SJSA1 (cell line): ENCODE measurements around the gene PPP6R3. TPM values are rescaled to one million over a fixed set of nuclear protein-coding genes. Genes with fewer than 3 reads are reported as not detected.

Experiments
- DNase-seq, 2 experiments: peaks; one replicate each; pipeline ENCODE4 v3.0.0-alpha.2; 2015 to 2020; ENCODE audit warnings: low spot score in 2 of 2, low read depth in 1 of 2
- H3K27ac ChIP-seq: fragments of 250-450 bp; sonication (Bioruptor Pico); 2 replicates; pipeline ENCODE4 v1.5.1; 2020; ENCODE audit warnings: mild to moderate bottlenecking, moderate library complexity
- H3K27me3 ChIP-seq: fragments of 250-450 bp; sonication (Bioruptor Pico); replicated peaks from 2 replicates; pipeline ENCODE4 v1.5.1; 2020; ENCODE audit warnings: mild to moderate bottlenecking, moderate library complexity
- H3K36me3 ChIP-seq: fragments of 250-450 bp; sonication (Bioruptor Pico); 2 replicates; pipeline ENCODE4 v1.5.1; 2020; ENCODE audit warnings: mild to moderate bottlenecking
- H3K4me1 ChIP-seq: fragments of 250-450 bp; sonication (Bioruptor Pico); replicated peaks from 2 replicates; pipeline ENCODE4 v1.6.1; 2021; ENCODE audit warnings: mild to moderate bottlenecking
- H3K4me3 ChIP-seq: fragments of 250-450 bp; sonication (Bioruptor Pico); 2 replicates; pipeline ENCODE4 v1.5.1; 2020; ENCODE audit warnings: mild to moderate bottlenecking
- H3K9me3 ChIP-seq: fragments of 250-450 bp; sonication (Bioruptor Pico); replicated peaks from 2 replicates; pipeline ENCODE4 v1.5.1; 2020; ENCODE audit warnings: mild to moderate bottlenecking
- total RNA-seq: library from RNA; depleted of rRNA; stranded (reverse); fragments of >200 nt; shearing (Covaris generic); gene quantifications from 2 replicates; pipeline ENCODE4 v1.2.3, GENCODE V29; 2014

The PPP6R3 gene
- total RNA-seq, 1 experiment from 2014 or later, result 279 TPM

DNA sequence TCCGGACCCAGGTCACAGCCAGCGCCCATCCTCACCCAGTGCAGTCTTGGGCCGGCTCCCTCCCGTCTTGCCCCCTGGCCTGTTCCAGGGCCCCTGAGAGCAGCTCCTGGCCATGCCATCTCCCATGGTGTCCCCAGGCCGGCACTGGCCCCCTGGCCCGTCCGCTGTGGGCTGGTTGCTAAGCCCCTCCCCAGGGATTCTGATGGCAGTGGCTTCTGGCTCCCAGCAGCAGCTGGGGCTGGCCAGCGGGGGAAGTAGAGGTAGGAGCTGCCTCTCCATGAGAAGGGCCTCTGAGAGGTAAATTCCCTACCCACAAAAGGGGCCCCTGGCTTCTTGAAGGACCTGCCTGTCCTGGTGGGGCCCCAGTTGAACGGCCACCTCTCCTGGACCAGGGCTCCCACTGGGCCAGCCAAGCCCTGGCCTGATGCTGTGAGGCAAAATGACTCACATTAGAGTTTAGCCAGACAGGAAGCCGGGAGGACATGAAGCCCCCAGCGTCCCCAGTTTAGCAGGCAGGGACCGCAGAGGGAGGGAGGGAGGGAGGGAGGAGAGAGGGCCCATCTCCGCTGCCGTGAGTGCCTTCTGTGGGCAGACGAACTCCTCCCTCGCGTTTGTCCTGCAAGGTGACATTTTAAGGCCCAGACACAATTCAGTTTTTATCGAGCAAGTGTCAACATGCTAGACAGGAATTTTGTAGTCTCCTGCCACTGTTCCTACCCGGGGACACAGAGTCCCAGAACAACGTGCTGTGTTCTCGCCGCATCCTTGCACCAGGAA is 190.8 kb downstream of the PPP6R3 start:
- Histone ChIP-seq H3K4me3 (no peak overlapping the region), H3K4me1 (no peaks in the 10 kb centered on the region), H3K9me3 (peaks cover 10% of the 10 kb centered on the region), H3K27me3 (peaks cover 32% of the 10 kb centered on the region), H3K27ac (no peak overlapping the region), H3K36me3 (no peaks in the 10 kb centered on the region)
- DNase-seq, result no peak

DNA sequence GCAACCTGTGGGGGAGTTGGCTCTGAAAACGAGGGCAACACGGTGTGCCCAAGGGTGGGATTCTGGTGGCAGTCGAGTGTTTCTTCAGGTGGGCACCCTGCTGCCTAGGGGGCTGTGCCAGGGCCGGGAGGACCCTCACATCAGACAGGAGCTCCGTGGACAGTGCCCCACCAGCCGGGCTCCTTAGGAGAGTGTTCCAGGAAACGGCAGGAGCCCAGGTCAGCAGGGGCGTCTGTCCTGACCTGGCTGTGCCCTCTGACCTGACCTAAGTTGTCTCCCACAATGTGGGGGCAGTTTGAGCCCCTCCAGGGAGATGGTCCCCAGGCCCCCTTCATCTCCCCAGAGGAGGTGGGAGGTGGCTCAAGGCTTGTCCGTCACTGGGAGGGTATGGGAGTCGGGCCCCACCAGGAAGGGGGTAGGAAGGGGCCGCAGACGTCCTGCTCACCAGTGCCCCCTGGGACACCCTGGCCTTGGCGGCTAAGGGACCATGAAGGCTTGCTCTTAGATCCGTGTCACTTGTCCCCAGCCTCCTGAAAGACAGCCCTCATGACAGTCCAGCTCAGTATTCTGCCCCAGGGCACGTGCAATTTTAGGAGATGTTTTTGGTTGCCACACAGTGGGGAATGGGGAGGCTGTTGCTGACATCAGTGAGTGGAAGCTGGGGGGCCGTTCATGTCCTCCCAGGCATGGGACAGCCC is 191.6 kb downstream of the PPP6R3 start:
- Histone ChIP-seq H3K9me3 (peaks cover 6% of the 10 kb centered on the region), H3K4me1 (no peaks in the 10 kb centered on the region), H3K36me3 (no peaks in the 10 kb centered on the region), H3K27ac (no peak overlapping the region), H3K27me3 (peaks cover 29% of the 10 kb centered on the region), H3K4me3 (no peak overlapping the region)
- no peak for DNase-seq

DNA sequence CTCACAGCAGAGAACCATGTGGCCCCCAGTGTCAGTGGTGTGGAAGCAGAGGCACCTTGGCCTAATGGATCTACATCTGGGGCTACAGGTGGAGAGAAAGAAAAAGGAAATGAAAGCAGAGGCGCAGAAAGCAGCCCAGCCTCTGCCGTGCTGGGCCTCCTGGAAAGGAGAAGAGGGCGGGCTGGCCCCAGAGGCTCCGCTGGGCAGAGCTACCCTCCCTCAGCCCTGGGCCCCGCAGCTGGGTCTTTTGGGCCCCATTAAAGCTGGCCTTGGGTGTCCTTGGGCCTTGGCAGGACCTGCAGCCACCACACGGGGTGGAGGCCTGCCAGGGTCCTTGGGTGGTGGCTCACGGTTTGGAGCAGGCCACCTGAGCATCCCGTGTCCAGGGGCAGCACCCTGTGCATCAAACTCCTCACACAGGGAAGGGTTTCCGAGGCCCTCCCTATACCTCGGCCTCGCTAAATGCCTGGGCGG is 192.2 kb downstream of the PPP6R3 start:
- H3K27ac ChIP-seq, result no peak overlapping the region
- H3K36me3 ChIP-seq, result no peaks in the 10 kb centered on the region
- no peak for DNase-seq
- no peaks in the 10 kb centered on the region for H3K4me1 ChIP-seq
- peaks cover 29% of the 10 kb centered on the region for H3K27me3 ChIP-seq
- no peaks in the 10 kb centered on the region; the same call in 1 of the 2 replicates for H3K9me3 ChIP-seq
- no peak overlapping the region for H3K4me3 ChIP-seq

DNA sequence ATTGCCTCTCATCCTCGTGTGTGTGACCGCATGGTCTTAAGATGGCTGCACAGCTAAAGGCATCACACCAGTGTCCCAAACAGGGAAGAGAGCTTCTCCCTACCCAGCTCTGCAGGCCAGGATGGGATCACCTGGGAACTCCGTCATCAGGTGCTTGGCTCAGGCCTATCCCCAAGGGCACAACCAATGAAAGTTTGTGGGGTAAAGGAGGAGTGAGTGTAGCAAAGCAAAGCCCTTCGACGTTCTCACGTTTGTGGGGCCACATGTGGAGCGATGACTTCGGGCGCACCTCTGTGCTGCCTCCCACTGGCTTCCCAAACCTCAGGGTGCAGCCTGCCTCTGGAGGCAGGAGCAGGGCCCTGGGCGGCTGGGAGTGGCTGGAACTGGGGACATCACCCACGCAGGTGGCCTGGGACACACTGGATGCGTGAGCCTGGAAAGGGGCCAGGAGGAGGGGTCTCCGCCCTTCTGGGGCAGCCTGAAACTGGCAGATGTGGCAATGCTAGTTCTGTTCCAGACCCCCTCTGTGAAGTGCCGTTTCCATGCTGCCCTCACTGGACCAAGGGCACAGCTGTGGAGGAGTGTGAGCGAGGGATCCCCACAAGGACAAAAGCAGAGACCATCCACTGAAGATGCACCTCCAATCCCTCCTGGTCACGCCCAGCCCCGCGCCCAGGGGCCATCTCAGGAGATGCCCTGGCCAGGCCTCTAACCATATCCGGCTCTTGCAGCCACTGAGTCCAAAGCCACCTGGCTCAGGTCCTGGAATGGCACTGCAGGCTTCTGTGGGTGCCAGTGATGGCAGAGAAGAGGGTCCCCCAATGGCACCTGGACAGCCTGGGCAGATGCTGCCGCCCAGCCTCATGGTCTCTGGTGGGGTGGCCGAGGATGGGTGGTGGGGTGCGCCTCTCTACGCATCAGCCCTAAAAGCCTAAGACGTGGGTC is 193.2 kb downstream of the PPP6R3 start:
- Histone ChIP-seq H3K36me3 (no peaks in the 10 kb centered on the region), H3K27me3 (peaks cover 25% of the 10 kb centered on the region), H3K4me3 (no peak overlapping the region), H3K9me3 (no peaks in the 10 kb centered on the region), H3K4me1 (peaks cover 2% of the 10 kb centered on the region), H3K27ac (no peak overlapping the region)
- no peak for DNase-seq

DNA sequence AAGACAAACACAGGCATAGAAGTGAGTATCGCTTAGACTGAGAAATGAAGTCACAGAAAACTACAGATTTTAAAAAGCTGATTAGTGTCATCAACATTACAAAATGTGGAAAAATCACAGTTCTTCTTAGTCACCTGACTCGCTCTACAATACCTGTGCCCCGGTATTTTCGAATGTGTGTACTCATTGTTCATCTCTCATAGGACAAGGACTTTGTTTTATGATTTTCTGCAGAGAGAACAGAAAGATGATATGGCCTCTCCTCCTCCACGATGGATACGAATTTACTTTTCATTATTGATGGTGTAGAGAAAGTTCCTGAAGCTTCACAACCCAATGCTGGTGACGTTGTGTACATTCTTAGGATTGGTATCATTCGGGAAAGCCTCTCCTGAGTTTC is 194.4 kb downstream of the PPP6R3 start:
- H3K4me3 ChIP-seq, result no peak overlapping the region
- no peak overlapping the region for H3K27ac ChIP-seq
- H3K36me3 ChIP-seq, result no peaks in the 10 kb centered on the region
- no peaks in the 10 kb centered on the region for H3K9me3 ChIP-seq
- peaks cover 11% of the 10 kb centered on the region for H3K4me1 ChIP-seq
- no peak for DNase-seq
- H3K27me3 ChIP-seq, result peaks cover 16% of the 10 kb centered on the region

DNA sequence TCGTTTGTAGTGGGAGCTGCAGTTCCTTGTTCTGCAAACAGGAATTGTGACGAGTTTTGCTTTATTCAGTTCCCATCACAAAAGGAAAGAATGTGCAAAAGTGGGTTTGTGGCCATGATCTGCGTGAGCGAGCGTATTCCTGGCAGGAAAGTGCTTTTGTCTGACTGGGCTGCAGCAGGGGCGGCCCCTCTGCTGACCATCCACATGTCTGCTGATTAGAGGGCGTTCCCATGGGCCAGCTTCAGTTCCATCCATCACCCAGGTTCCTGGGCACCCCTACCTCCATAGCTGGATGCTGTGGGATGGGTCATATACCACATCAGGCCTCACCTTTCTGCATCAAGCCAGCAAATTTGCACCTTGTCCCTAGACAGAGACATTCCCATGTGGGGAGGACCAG is 194.9 kb downstream of the PPP6R3 start:
- Histone ChIP-seq H3K27me3 (peaks cover 16% of the 10 kb centered on the region), H3K9me3 (no peaks in the 10 kb centered on the region), H3K27ac (no peak overlapping the region), H3K36me3 (no peaks in the 10 kb centered on the region), H3K4me3 (no peak overlapping the region), H3K4me1 (peaks cover 11% of the 10 kb centered on the region)
- DNase-seq, result no peak

DNA sequence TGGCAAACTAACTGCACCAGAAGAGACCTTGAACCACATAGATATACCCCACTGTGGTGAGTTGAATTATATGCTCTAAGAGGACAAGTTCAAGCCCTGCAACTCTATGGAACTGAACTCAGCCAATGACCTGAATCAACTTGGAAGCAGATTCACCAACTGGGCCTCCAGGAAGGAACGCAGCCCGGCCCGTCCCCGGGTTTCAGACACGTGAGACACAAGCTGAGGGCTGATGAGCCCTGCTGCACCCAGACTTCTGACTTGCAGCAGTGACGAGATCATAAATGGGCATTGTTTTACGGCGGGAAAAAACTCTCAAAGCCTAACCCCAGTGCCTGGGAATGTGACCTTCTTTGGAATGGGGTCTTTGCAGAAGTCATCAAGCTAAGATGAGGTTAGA is 195.3 kb downstream of the PPP6R3 start:
- Histone ChIP-seq H3K9me3 (no peaks in the 10 kb centered on the region), H3K27ac (no peak overlapping the region), H3K4me3 (no peak overlapping the region), H3K27me3 (peaks cover 16% of the 10 kb centered on the region), H3K4me1 (peaks cover 11% of the 10 kb centered on the region), H3K36me3 (no peaks in the 10 kb centered on the region)
- no peak for DNase-seq

DNA sequence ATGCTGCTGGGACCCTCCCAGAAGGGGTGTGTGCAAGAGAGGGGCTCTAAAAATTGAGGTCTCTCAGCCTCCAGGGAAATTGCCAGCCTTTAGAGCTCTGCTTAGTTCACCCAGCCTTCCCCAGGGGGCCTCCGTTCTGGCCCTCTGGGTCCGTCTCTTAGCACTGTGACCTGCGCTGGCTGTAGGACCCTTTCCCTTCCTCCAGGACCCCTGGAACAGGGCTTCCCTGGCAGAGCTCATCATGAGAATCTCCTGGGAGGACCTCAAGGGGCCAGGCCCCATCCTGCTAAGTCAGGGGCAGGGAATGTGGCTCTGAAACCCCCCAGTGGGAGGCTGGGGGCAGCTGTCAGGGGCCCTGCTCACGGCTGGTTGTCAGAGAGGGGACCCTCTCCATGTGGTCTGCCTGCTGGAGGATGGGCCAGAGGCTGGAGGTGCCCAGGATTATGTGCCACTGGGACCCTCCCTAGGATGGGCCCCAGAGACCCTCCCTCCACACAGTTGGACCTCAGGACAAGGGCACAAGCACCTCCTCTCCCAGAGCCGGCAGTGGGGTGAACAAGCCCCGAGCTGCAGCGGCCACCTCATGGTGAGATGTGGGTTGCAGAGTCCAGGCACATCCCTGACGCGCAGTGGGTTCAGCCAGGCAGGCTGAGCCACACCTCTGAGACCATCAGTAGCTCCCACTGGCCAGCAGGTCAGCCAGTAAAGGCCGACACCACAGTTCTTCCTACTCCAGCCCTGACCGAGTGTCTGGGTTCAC is 196.6 kb downstream of the PPP6R3 start:
- Histone ChIP-seq H3K27me3 (peaks cover 16% of the 10 kb centered on the region), H3K9me3 (no peaks in the 10 kb centered on the region), H3K4me3 (no peak overlapping the region), H3K4me1 (peaks cover 11% of the 10 kb centered on the region), H3K36me3 (no peaks in the 10 kb centered on the region), H3K27ac (no peak overlapping the region)
- peak in 1 of 2 experiments; percentile 51 for DNase-seq

DNA sequence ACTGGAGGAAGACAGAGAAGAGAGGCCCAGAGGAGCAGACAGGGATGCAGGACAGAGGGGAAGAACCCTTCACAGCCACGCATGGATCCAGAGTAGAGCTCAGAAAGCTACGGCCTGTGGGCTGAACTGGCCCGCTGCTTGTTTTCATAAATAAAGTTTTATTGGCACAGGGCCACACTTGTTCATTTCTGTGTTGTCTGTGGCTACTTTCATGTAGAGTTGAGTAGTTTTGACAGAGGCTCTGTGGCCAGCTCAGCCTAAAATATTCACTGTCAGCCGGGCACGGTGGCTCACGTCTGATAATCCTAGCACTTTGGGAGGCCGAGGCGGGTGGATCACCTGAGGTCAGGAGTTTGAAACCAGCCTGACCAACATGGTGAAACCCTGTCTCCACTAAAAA is 197.5 kb downstream of the PPP6R3 start:
- no peak for DNase-seq
- no peak overlapping the region for H3K27ac ChIP-seq
- no peak overlapping the region for H3K4me3 ChIP-seq
- H3K4me1 ChIP-seq, result peaks cover 11% of the 10 kb centered on the region
- no peaks in the 10 kb centered on the region for H3K36me3 ChIP-seq
- peaks cover 16% of the 10 kb centered on the region for H3K27me3 ChIP-seq
- peaks cover 8% of the 10 kb centered on the region for H3K9me3 ChIP-seq

DNA sequence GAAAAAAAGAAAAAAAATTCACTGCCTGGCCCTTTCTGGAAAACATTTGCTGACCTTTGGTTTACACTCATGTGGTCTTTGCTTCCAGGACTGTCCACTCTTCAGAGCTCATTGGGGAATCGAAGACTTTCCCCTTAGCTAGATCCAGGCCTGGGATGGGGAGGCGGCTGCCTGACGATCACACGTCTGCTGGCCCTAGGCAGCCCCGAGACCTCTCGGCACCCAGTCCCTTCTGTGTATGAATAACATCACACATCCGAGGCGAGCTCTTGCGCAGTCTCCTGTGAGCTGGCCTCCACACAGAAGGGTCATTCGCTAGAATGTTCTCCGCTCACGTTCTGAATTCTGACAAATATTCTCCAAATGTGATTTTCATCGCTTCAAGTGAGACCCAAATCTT is 198.1 kb downstream of the PPP6R3 start:
- Histone ChIP-seq H3K4me3 (no peak overlapping the region), H3K9me3 (peaks cover 12% of the 10 kb centered on the region), H3K36me3 (no peaks in the 10 kb centered on the region), H3K27me3 (peaks cover 16% of the 10 kb centered on the region), H3K4me1 (peaks cover 11% of the 10 kb centered on the region), H3K27ac (no peak overlapping the region)
- no peak for DNase-seq

DNA sequence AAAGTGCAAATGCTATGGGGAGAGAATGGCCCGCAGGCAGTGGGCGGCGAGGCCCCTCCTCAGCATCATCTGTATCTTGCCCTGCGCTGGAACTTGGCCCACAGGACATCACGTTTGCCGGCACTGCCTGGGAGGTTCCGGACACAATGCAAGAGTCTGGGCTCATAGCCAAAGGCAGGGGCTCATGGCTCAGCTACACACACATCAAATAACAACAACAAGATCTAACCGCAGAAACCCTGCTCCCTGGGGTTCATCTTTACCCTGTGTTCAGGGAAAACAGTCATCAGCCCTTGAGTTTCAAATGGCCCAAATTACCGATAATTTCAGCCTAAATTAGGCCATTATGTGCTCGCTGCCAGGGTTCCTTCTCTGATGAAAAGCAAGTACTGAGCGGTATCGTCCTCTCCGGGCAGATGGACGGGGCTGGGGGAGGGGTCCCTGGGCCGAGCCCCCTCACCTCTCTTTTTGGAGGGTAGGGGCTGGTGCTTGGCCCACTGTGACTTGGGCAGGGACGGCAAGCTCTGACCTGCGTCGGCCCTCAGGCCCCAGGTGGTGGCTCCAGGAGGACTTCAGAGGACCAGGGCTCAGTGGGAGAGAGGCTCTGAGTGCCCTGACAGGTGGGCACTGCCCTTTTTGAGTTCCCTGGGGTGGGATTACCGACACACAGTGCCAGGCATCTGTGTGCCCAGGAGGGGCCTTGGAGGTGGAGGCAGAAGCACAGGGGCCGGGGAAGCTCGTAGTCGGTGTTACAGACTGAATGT is 198.8 kb downstream of the PPP6R3 start:
- H3K4me3 ChIP-seq, result no peak overlapping the region
- H3K9me3 ChIP-seq, result peaks cover 13% of the 10 kb centered on the region
- H3K36me3 ChIP-seq, result no peaks in the 10 kb centered on the region
- H3K27me3 ChIP-seq, result peaks cover 16% of the 10 kb centered on the region
- peaks cover 11% of the 10 kb centered on the region for H3K4me1 ChIP-seq
- no peak overlapping the region for H3K27ac ChIP-seq
- peak; percentile 91 to 98 for DNase-seq

DNA sequence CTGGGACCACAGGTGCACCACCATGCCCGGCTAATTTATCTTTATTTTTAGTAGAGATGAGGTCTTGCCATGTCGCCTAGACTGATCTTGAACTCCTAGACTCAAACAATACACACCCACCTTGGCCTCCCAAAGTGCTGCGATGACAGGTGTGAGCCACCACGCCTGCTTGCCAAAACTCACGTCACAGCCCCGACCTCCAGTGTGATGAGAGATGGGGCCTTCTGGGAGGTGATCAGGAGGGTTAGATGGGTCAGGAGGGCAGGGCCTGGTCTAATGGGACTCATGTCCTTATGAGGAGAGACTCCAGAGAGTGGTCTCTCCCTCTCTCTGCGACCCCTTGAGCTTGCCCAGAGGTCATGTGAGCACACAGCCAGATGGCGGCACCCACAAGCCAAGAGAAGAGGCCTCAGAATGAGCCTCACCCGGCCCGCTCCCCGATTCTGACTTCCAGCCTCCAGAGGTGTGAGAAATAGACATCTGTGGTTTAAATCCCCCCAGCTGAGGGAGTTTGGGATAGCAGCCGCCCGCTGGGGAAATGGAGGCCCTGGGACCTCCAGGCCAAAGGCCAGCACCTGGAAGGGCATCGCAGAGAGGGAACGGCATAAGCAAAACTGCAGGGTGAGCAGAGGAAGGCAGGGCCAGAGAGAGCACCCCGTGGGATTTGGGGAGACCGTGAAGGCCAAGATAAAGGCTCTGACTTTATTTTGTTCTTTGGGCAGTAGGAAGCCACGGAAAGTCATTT is 199.7 kb downstream of the PPP6R3 start:
- no peak for DNase-seq
- H3K4me1 ChIP-seq, result peaks cover 11% of the 10 kb centered on the region
- H3K9me3 ChIP-seq, result peaks cover 13% of the 10 kb centered on the region
- H3K4me3 ChIP-seq, result no peak overlapping the region
- H3K27me3 ChIP-seq, result peaks cover 8% of the 10 kb centered on the region
- no peaks in the 10 kb centered on the region for H3K36me3 ChIP-seq
- no peak overlapping the region for H3K27ac ChIP-seq
